Ovary (tissue), 3 donors: Measurements from ENCODE around the gene NLRC5.

Experiments
- EP300 ChIP-seq: sonication (generic); formaldehyde crosslinking; IDR thresholded peaks from one replicate; pipeline ENCODE4 v1.6.1; 2017; ENCODE audit warnings: antibody characterized with exemption
- POLR2A ChIP-seq: fragments of 450-650 bp; IDR thresholded peaks from one replicate; pipeline ENCODE4 v1.6.1; 2017; ENCODE audit warnings: antibody characterized with exemption, mild to moderate bottlenecking, moderate library complexity
- TF ChIP-seq, protein P1 (sequence below), 3 donors: fragments of 450-650 bp in 2 of 3; fragments of 200-600 bp in 1 of 3; IDR thresholded peaks; one replicate each; pipeline versions ENCODE4 v1.5.1 to v1.8.0; 2016 to 2022; ENCODE audit warnings: antibody characterized with exemption in 3 of 3, mild to moderate bottlenecking in 1 of 3
- donor health status: DM: no; HTN: no; CAD: no.

DNA sequence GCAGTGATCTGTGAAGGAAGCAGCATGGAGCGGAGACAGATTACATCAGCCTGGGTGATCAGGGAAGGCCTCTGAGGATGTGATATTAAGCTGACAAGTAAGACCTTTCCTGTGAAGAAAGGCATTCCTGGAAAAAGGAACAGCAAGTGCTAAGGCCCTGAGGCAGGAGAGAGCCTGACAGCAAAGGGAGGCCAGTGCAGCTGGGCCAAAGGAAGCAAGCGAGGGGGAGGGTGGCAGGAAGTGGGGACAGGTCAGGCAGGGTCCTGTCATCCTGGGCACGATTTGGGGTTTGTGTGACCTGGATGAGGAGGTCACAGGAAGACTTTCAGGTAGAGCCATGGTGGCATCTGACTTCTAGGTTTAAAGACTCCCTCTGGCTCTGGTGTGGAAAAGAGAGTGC lies 115.3 kb downstream of the NLRC5 start:
- TF ChIP-seq, protein P1, sequence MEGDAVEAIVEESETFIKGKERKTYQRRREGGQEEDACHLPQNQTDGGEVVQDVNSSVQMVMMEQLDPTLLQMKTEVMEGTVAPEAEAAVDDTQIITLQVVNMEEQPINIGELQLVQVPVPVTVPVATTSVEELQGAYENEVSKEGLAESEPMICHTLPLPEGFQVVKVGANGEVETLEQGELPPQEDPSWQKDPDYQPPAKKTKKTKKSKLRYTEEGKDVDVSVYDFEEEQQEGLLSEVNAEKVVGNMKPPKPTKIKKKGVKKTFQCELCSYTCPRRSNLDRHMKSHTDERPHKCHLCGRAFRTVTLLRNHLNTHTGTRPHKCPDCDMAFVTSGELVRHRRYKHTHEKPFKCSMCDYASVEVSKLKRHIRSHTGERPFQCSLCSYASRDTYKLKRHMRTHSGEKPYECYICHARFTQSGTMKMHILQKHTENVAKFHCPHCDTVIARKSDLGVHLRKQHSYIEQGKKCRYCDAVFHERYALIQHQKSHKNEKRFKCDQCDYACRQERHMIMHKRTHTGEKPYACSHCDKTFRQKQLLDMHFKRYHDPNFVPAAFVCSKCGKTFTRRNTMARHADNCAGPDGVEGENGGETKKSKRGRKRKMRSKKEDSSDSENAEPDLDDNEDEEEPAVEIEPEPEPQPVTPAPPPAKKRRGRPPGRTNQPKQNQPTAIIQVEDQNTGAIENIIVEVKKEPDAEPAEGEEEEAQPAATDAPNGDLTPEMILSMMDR (IDR thresholded peaks at IDR 0.05): no peak
- TF ChIP-seq POLR2A: no peak
- TF ChIP-seq EP300: no peak
